ENCODE data around the gene NFIC.
"Not testable (repeated sequence)": the region's sequence is repeated elsewhere in the genome, so short reads cannot be mapped to it uniquely, and the experiment has no call there.

DNA sequence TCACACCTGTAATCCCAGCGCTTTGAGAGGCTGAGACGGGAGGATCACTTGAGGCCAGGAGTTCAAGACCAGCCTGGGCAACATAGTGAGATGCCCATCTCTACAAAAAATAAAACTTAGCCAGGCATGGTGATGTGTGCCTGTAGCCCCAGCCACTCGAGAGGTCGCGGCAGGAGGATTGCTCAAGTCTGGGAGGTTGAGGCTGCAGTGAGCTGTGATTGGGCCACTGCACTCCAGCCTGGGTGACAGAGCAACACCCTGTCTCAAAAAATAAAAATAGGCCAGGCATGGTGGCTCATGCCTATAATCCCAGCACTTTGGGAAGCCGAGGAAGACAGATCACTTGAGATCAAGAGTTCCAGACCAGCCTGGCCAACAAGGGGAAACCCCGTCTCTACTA lies 32.9 kb downstream of the NFIC start:
- TF ChIP-seq, protein P1, sequence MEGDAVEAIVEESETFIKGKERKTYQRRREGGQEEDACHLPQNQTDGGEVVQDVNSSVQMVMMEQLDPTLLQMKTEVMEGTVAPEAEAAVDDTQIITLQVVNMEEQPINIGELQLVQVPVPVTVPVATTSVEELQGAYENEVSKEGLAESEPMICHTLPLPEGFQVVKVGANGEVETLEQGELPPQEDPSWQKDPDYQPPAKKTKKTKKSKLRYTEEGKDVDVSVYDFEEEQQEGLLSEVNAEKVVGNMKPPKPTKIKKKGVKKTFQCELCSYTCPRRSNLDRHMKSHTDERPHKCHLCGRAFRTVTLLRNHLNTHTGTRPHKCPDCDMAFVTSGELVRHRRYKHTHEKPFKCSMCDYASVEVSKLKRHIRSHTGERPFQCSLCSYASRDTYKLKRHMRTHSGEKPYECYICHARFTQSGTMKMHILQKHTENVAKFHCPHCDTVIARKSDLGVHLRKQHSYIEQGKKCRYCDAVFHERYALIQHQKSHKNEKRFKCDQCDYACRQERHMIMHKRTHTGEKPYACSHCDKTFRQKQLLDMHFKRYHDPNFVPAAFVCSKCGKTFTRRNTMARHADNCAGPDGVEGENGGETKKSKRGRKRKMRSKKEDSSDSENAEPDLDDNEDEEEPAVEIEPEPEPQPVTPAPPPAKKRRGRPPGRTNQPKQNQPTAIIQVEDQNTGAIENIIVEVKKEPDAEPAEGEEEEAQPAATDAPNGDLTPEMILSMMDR (IDR thresholded peaks at IDR 0.05 in 2 of 3, conservative IDR thresholded peaks at IDR 0.05 in 1 of 3; ENCODE audit: control insufficient read depth in 2 of 3, extremely low read depth in 1 of 3, insufficient read depth in 1 of 3, low read depth in 3 of 3, low read length in 3 of 3) = not testable (repeated sequence)
- not testable (repeated sequence) for TF ChIP-seq EZH2 (IDR thresholded peaks at IDR 0.05; ENCODE audit: borderline replicate concordance, control insufficient read depth, low read depth, low read length); POLR2AphosphoS5 (IDR thresholded peaks at IDR 0.05; ENCODE audit: low read length); ASH2L (IDR thresholded peaks at IDR 0.05; ENCODE audit: borderline replicate concordance, low read depth)
- TF ChIP-seq, protein P2, sequence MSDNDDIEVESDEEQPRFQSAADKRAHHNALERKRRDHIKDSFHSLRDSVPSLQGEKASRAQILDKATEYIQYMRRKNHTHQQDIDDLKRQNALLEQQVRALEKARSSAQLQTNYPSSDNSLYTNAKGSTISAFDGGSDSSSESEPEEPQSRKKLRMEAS (IDR thresholded peaks at IDR 0.05; ENCODE audit: low read depth, low read length) = not testable (repeated sequence)
